ENCODE results near the gene CNTNAP5. TPM values are rescaled to one million over a fixed set of nuclear protein-coding genes. Genes with fewer than 3 reads are reported as not detected.

The CNTNAP5 gene
- total RNA-seq, 1 donor from 2014 or later = not detected

DNA sequence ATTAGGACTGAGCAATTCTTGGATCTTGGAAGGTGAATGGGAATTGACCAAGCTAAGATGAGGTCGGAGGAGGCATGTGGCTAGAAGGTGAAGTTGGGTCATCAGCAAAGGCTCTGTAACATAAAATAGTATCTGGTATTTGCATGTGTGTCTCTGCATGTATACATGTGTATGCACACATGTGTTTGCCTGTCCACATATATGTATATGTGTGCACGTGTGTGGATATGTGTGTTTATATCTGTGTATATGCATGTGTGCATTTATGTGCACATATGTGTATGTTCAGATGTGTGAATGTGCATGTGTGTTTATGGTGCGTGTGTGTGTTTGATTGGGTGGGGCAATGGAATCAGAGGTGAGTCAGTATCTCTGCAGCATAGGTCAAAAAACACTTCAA lies 664.3 kb downstream of the CNTNAP5 start:
- TF ChIP-seq, protein P1, sequence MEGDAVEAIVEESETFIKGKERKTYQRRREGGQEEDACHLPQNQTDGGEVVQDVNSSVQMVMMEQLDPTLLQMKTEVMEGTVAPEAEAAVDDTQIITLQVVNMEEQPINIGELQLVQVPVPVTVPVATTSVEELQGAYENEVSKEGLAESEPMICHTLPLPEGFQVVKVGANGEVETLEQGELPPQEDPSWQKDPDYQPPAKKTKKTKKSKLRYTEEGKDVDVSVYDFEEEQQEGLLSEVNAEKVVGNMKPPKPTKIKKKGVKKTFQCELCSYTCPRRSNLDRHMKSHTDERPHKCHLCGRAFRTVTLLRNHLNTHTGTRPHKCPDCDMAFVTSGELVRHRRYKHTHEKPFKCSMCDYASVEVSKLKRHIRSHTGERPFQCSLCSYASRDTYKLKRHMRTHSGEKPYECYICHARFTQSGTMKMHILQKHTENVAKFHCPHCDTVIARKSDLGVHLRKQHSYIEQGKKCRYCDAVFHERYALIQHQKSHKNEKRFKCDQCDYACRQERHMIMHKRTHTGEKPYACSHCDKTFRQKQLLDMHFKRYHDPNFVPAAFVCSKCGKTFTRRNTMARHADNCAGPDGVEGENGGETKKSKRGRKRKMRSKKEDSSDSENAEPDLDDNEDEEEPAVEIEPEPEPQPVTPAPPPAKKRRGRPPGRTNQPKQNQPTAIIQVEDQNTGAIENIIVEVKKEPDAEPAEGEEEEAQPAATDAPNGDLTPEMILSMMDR (IDR thresholded peaks at IDR 0.05) = no peak
- Mint-ChIP-seq H3K9me3 (ENCODE audit: unreplicated experiment) (peaks cover 79% of the 10 kb centered on the region), H3K4me3 (ENCODE audit: unreplicated experiment) (no peak overlapping the region), H3K36me3 (ENCODE audit: unreplicated experiment) (no peaks in the 10 kb centered on the region), H3K27me3 (ENCODE audit: unreplicated experiment) (no peaks in the 10 kb centered on the region), H3K27ac (ENCODE audit: unreplicated experiment) (no peak overlapping the region), H3K4me1 (ENCODE audit: unreplicated experiment) (no peaks in the 10 kb centered on the region)
- DNase-seq (ENCODE audit: extremely low spot score, unreplicated experiment) = no peak

DNA sequence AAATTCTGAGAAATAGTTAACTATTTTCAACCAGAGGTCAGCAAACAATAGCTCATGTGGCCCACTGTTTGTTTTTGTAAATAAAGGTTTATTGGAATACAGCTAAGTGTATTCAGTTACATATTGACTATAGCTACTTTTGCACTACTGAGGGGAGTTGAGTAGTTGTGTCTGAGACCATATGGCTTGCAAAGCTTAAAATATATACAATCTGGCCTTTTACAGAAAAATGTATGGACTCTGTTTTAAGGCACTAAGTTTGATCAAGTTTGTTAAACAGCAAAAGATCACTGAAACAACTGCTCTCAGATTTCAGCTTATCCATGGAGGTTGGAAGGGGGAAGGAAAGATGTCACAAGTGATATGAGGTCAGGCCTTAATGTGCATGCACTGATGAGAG lies 667.1 kb downstream of the CNTNAP5 start:
- Mint-ChIP-seq H3K27ac (ENCODE audit: unreplicated experiment) (no peak overlapping the region), H3K36me3 (ENCODE audit: unreplicated experiment) (no peaks in the 10 kb centered on the region), H3K9me3 (ENCODE audit: unreplicated experiment) (peaks cover 76% of the 10 kb centered on the region), H3K27me3 (ENCODE audit: unreplicated experiment) (no peaks in the 10 kb centered on the region), H3K4me1 (ENCODE audit: unreplicated experiment) (no peaks in the 10 kb centered on the region), H3K4me3 (ENCODE audit: unreplicated experiment) (no peak overlapping the region)
- DNase-seq (ENCODE audit: extremely low spot score, unreplicated experiment) = no peak
- TF ChIP-seq, protein P1 (IDR thresholded peaks at IDR 0.05) = no peak

DNA sequence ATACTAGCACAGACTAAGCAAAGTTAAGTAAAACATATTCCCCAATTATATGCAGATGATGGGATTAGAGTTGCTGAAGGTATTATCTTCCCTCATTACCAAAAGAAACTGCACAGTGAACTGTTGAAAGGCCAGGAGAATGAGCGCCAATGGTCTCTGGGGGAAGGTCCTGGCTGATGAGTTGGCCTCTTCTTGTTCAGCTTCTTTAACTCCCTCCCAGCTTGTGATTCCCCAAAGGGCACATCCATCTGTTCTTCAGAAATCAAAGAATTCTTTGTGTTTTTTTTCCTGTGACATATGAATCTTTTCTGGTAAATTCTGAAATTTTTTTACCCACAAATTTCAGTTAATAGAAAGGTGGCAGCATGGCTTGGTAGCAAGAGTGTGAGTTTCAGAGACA lies 667.6 kb downstream of the CNTNAP5 start:
- TF ChIP-seq, protein P1 (IDR thresholded peaks at IDR 0.05) = no peak
- Mint-ChIP-seq H3K36me3 (ENCODE audit: unreplicated experiment) (no peaks in the 10 kb centered on the region), H3K4me3 (ENCODE audit: unreplicated experiment) (no peak overlapping the region), H3K4me1 (ENCODE audit: unreplicated experiment) (no peaks in the 10 kb centered on the region), H3K9me3 (ENCODE audit: unreplicated experiment) (peaks cover 76% of the 10 kb centered on the region), H3K27me3 (ENCODE audit: unreplicated experiment) (no peaks in the 10 kb centered on the region), H3K27ac (ENCODE audit: unreplicated experiment) (no peak overlapping the region)
- DNase-seq (ENCODE audit: extremely low spot score, unreplicated experiment) = no peak

DNA sequence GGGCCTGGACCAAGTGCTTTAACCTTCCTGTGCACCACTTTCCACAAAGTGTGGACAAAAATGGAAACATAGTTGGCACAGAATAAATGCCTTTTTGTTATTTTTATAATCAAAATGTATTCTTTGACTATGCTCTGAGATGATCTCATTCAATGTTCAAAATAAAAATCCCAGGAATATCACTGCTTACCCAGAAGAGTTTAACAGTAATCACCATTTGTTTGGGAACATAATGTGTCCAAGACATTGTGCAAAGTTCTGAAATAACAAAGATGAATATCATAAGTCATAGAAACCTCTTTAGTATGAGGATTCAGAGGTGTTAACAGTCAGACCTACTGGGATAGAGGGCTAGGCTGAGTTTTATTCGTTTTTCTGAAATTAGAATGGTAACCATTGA lies 668.1 kb downstream of the CNTNAP5 start:
- H3K4me1 Mint-ChIP-seq (ENCODE audit: unreplicated experiment) = no peaks in the 10 kb centered on the region
- peaks cover 76% of the 10 kb centered on the region for H3K9me3 Mint-ChIP-seq (ENCODE audit: unreplicated experiment)
- TF ChIP-seq, protein P1 (IDR thresholded peaks at IDR 0.05) = no peak
- no peak overlapping the region for H3K4me3 Mint-ChIP-seq (ENCODE audit: unreplicated experiment)
- H3K27me3 Mint-ChIP-seq (ENCODE audit: unreplicated experiment) = no peaks in the 10 kb centered on the region
- DNase-seq (ENCODE audit: extremely low spot score, unreplicated experiment) = no peak
- no peaks in the 10 kb centered on the region for H3K36me3 Mint-ChIP-seq (ENCODE audit: unreplicated experiment)
- H3K27ac Mint-ChIP-seq (ENCODE audit: unreplicated experiment) = no peak overlapping the region

DNA sequence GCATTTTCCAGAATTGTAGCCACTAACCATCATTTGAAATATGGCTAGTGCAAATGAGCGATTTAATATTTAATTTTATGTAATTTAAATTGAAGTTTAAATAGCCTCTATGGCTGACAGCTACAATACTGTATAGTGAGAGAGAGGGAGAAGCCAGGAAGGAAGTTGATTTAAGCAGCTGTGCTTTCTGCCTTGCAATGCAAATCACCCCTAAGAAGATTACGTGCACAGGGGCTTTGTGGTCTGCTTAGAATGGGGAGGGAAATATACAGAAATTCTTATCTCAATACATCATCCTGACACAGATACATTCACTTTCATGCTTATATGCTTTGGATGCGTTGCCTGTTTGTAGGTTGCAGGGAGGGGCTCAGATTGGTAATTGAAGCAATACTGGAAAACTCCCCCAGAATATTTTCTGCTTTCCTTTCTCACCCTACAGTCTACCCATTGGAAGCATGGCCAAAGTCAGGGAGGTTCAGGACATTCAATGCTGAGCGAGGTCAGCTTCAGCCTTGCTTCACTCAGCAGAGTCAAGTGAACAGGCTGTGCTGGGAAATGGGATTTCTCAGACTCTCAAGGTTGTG lies 674.0 kb downstream of the CNTNAP5 start:
- no peak overlapping the region for H3K4me3 Mint-ChIP-seq (ENCODE audit: unreplicated experiment)
- H3K9me3 Mint-ChIP-seq (ENCODE audit: unreplicated experiment) = peaks cover 50% of the 10 kb centered on the region
- H3K4me1 Mint-ChIP-seq (ENCODE audit: unreplicated experiment) = no peaks in the 10 kb centered on the region
- TF ChIP-seq, protein P1 (IDR thresholded peaks at IDR 0.05) = no peak
- H3K27ac Mint-ChIP-seq (ENCODE audit: unreplicated experiment) = no peak overlapping the region
- no peaks in the 10 kb centered on the region for H3K27me3 Mint-ChIP-seq (ENCODE audit: unreplicated experiment)
- H3K36me3 Mint-ChIP-seq (ENCODE audit: unreplicated experiment) = no peaks in the 10 kb centered on the region
- DNase-seq (ENCODE audit: extremely low spot score, unreplicated experiment) = no peak
